DMS53 treated with DMSO at 0.1 percent for 48 hours (cell line): ENCODE data around the gene PPP2R2B.
"Not testable (repeated sequence)": the region's sequence is repeated elsewhere in the genome, so short reads cannot be mapped to it uniquely, and the experiment has no call there.

Experiments
- DNase-seq: peaks from one replicate; lab custom pipeline; 2025; ENCODE audit not compliant: unreplicated experiment; lab: John Stamatoyannopoulos, UW

Gene PPP2R2B

DNA sequence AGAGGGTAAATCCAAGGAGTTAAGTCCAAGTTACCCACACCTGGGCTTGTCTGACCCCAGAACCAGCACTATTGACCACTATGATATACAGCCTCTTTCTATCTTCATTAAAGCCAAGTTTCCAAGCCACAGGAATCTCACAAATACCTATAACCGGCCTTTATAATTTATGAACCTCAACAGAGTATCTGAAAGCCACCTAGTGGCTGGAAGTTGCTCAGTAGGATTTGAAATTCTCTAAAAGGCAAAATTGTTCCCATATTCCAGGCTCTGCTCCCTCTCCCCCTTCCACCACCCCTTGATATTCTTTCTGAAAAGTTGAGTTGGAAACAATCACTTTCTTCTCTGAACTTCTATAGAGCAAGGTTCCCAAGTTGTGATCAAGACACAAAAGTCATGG, 256.2 kb downstream of the PPP2R2B start:
- DNase-seq = peak; percentile 27

DNA sequence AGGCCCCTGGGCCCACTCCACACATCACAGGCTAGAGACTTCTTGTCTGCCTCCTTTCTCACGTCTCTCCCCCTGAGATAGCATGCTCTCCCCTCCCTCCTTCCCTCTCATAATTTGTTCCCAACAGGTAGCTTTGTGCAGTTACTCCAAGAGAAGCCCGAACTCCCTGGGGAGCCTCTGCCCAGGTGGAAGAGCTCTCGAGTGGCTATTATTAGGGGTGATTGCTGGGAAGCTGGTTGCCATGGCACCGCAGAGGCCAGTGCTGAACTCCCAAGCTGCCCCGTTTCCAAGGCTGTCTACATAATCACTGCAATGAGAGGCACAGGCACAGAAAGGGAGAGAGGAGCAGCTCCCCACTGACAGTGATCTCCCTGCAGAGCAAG, 257.9 kb downstream of the PPP2R2B start:
- no peak for DNase-seq

DNA sequence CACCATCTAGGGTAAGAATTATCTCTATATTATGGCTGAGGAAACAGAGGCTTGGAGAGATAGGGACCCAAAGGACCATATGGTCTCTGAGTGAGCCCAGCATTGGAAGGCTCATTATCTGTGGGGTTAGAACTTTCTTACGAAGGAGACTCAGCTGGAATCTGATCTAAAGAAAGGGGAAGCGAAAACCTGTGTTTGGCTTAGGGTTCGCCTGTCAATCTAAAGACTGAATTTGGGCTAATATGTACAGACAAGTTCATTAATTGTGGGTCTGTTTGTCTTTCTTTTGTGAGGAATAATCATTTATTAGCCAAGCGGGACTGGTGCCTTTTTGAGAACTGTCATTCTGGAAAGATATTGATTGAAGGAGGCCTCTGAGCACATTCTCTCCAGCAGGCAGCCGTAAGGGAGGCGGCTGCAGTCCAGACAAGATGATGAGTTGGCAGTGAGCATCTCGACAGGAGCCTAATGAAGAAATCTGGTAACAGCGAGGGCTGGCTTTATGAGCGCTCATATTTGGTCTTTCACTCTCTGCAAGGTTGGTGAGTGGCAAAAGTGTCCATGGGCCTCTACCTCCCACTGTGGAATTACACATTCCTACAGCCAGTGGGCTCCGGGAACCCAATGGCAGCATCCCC, 258.4 kb downstream of the PPP2R2B start:
- no peak for DNase-seq

DNA sequence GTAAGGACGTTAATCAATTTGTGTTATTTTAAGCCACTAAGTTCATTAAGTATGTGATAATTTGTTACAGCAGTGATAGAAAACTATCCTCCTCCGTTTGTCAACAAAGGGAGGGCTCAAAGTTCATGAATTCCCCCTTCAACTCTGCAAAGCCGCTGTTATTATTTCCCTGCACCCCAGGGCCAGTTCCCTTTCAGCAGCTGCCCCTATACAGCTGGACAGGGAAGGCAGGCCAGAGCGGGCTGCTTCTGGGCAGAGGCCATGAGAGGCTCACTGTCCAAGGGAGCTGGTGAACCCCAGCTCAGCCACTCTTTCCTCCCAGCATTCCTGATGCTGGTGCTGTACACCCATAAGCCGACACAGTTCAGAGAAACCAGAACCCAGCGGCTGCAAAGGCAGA, 260.1 kb downstream of the PPP2R2B start:
- DNase-seq = no peak

DNA sequence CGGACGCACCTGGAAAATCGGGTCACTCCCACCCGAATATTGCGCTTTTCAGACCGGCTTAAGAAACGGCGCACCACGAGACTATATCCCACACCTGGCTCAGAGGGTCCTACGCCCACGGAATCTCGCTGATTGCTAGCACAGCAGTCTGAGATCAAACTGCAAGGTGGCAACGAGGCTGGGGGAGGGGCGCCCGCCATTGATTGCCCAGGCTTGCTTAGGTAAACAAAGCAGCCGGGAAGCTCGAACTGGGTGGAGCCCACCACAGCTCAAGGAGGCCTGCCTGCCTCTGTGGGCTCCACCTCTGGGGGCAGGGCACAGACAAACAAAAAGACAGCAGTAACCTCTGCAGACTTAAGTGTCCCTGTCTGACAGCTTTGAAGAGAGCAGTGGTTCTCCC, 268.8 kb downstream of the PPP2R2B start:
- DNase-seq = not testable (repeated sequence)

DNA sequence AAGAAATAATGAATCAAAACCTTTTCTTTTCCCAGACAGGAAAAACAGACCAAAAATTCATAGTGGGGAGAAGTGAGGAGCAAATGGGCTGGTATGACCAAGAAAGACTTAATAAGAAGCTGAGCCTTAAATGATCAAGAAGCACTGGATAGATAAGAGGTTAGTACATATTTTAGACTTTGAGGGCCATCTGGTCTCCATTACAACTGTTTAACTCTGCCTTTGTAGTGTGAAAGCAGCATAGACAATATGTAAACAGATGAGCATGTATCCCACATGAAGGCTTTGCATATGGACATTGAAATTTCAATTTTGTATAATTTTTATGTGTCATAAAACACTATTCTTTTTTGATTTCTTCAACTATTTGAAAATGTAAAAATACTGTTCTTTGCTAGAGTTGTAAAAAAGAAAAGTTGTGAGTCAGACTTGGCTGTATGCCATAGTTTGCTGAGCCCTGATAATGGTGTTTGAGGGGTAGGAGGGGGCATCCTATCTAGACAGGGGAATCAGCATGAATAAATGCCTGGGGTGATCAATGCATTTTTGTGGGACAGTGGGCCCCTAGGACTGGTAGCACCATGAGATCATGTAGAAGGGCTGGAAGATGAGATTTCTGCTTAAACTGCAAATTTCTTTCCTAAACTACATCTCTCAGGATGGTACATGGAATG, 270.8 kb downstream of the PPP2R2B start:
- no peak for DNase-seq

DNA sequence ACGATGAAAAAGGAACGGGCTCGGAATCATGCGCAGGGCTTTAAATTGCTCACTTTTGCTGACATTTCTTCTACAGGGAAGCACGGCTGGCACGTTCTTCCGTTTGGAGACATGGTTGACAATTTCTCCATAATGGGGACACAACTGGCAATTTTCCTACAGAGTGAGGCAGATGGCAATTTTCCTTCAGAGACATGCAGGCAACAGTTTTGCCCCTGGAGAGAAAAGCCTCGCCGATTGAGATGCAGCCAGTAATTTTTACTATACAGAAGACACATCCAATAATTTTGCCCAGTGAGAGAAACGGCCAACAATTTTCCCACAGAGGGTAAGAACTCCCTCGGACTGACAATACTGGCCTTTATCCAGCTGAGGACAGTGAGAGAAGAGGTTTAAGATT, 271.7 kb downstream of the PPP2R2B start:
- DNase-seq = no peak

DNA sequence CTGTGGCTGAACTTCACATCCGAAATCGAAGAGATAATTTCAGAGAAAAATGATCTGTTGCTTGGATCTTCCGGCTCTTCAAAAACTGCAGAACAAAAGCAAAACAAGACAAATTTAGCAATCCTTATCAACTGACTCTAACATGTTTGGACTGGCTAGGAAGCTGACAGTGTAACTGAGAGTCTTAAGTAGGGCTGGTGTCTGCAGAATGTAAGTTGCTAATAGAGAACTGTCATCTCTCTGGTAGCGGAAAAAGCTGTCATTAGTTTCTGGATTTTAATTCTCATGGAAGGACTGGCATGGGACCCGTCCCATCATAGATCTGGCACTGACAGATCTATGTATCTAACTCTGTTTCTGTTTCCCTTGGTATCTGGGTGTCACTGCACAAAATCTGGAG, 278.2 kb downstream of the PPP2R2B start:
- DNase-seq = no peak

DNA sequence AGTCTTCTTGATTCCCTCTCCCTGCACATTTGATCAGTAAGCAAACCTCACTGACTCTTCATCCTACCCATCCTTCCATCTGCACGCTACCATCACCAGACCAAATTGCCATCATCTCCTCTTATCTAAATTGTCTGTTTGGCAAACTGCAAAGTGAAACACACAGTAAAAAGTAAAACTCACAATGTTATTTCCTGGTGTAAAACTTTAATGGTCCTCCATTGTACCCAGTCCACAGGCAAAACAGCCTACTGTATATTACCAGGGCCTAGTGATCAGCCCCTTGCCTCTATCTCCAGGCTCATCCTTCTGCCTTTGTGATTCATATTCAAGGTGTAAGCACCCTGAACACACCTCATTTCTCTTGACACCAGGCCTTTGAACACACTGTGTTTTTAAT, 279.3 kb downstream of the PPP2R2B start:
- no peak for DNase-seq

DNA sequence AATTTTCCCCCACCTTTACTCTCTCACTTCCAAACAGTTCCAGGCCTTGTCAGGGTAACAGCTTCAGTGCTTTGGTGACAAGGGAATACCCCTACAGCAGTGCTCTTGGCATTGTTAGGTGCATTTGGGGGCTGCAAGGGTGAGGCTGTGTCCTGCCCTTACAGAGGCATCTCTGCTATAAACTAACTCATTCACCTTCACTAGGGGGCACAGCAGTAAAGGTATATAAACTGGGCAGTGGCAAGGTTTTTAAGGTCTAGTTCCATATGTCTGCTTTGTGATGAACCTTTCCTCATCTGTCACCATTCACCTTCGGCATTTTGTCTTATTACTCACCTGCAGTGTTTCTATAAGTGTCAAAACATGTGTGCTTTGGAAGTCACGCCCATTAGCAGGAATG, 283.5 kb downstream of the PPP2R2B start:
- DNase-seq = no peak

DNA sequence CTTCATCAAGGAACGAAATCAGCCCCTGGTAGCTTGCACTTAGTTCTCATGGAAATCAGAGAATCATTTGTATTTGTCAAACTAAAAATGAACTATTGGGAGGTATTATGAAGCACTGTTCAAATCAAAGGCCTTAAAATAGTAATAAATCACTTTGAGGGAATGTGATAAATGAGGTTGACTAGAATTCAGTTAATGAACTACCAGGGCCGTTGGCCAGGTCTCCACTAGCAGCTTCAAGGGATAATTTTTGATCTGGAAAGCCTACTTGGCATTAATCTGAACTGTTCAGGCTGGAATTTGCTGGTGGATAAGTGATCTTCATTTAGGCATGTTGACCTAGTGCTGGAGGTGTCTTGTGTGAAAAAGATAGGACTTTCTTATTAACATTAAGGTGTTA, 286.2 kb downstream of the PPP2R2B start:
- DNase-seq = no peak

DNA sequence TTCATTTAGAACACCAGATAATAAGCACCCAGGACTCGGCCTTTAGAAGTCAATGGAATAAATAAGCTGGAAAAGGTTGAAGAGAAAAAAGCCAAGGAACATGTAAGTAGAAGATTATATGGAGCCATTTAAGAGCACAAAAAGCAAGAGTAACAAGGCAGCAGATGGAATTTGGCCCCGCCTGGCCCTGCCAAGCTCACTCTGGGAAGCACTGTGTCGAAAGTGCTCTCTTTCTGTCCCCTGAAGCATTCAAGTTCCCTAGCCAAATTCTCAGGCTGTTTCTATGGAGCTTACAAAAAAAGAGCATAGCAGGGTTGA, 289.6 kb downstream of the PPP2R2B start:
- DNase-seq = no peak

DNA sequence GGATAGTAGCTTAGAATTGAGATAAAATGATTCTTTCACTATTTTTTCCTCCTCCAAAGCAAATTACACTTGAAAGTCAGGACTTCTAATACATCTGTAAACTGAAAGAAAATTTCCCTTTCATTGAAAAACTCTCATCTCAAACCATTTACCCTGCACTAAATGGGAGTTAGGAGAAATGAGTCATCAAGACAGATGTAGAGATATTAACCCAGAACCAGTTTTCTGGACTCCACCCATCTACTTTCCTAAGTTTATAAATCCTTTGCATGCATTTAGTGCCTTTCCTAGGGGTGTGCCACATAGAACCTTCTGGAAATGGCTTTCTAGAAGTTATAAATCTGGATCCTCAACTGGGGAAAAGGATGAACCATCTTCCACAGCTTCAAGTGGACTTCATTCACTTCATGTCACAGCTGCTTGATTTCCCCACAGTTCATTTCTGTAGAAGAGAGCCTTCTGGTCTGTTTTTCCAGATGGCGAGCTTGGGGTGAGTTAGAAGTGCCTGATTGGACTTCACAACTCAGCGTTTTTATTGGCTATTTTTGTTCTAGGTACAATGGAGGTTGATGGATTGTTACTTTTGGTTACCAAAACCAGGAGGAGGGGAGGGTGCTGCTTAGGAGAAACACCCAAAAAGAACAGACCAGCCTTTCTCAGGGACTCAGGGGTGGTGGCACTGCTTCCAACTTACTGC, 290.1 kb downstream of the PPP2R2B start:
- DNase-seq = no peak

DNA sequence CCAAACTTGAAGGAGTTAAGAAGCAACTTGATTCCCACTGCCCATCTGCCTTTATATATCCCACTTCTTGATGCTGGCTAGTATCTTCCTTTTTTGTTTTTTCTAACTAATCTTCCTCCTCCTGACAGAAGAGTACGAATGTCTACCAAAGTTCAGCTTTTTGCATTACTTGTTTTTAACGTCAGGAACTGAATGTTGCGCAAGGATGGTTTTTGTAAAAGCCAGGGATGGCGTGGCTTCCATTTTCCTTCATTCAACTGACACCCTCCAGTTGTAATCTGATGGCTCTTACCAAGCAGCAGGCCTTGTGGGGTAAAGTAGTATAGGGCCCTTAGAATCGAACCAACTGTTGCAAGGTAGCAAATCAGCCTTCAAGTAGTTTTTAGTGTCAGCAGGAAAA, 291.8 kb downstream of the PPP2R2B start:
- no peak for DNase-seq

DNA sequence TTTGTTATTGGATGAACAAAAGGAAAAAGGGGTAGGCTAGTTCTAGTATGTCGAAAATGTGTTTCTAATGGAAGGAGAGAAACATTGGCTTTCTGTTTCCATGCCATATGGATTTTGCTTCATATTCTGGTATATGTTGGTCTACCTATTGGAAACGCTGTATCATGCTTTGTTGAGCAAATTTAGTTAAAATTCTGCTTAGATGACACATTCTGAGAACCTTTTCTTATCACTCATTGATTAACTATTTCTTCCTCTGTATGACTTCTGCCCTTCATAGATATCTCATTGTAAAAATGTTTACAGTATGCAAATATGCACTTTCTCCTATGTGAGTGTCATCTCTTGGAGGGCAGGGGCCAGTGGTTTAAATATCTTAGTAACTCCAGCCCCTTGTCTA, 293.8 kb downstream of the PPP2R2B start:
- no peak for DNase-seq

DNA sequence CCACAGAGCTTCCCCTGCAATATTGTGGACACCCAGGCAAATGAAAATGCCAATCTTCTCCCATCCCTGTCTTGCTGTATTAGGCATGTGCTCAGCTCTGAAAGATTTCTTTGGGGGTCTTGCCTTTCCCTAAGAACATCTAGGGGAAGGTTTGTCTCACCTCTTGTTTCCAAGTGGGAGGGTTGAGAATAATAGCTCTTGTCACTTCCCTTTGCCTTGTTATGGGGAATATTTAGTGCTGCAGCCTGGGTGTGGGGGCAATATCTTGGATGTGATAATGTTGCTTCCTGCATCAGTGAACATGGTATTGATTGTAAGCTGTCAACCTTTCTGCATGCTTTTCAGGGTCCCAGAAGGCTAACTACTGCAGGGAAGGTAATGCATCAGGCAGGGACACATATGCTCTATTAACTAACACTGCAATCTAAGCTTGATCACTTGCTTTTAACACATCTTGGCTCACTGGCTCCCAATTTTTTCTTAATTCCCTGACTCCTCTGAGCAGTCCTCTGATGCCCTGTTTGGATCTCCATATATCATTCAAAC, 296.4 kb downstream of the PPP2R2B start:
- DNase-seq = no peak

DNA sequence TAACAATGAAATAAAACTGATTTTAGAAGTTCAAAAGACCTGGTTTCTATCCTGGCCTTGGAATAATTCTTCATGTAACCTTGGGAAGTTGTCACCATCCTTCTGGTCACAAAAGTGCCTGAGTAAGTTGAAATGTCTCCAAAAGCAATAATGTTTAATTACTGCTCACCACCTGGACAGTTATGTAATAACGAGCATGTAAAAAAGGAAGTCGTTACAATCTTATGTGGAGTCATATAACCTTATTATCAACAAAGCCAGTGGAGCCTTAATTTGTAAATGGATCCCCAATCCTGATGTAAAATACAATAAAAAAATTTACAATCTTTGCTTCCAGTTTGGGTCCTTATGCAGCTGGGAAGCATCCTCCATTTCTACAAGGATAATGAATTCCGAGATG, 298.3 kb downstream of the PPP2R2B start:
- DNase-seq = no peak

DNA sequence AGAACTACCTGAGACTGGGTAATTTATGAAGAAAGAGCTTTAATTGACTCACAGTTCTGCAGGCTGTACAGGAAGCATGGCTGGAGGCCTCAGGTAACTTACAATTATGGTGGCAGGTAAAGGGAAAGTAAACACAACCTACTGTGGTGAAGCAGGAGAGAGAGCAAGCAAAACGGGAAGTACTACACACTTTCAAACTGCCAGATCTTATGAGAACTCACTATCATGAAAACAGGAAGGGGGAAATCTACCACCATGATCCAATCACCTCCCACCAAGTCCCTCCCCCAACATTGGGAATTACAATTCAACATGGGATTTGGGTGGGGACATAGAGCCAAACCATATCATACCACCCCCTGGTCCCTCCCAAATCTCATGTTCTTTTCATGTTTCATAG, 303.8 kb downstream of the PPP2R2B start:
- no peak for DNase-seq

DNA sequence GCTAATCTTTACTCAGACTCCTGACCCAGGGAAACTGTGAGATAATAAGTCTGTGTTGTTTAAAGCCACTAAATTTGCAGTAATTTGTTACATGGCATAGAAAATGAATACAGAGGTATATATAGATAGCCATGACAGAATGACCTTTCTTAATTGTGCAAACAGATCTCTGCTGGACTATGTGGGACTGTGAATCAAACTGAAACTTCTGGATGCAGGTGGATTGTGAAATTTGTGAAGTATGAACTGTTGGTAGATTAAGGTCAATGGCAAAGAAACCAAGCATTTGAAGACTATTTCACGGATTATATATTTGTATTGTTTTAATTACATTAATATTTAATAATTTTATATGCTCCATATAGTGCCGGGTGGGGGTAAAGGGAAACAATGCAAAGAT, 310.4 kb downstream of the PPP2R2B start:
- no peak for DNase-seq

DNA sequence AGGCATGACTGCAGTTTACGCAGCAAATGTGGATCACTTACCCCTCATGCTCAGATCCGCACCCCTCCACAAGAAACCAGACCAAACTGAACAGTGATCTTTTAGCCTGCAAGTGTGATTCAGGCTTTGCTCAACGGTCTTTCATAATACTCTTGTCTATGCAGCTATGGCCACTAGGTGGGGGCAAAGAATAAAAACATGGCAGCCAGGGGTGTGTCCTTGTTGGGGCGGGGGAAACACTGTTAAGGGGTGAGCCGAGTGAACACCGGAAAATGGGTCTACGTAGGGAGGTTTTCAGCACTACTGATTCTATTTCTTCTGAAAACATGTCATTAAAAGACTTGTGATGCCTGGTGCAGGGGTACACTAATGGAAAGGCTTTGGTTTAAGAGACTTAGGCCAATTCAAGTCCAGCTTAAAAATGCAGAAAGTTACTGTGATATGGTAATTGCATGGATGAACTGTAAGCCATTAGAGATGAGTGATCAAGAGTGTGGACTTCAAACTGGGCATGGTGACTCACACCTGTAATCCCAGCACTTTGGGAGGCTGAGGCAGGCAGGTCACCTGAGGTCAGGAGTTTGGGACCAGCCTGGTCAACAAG, 312.7 kb downstream of the PPP2R2B start:
- peak; percentile 73 for DNase-seq

DNA sequence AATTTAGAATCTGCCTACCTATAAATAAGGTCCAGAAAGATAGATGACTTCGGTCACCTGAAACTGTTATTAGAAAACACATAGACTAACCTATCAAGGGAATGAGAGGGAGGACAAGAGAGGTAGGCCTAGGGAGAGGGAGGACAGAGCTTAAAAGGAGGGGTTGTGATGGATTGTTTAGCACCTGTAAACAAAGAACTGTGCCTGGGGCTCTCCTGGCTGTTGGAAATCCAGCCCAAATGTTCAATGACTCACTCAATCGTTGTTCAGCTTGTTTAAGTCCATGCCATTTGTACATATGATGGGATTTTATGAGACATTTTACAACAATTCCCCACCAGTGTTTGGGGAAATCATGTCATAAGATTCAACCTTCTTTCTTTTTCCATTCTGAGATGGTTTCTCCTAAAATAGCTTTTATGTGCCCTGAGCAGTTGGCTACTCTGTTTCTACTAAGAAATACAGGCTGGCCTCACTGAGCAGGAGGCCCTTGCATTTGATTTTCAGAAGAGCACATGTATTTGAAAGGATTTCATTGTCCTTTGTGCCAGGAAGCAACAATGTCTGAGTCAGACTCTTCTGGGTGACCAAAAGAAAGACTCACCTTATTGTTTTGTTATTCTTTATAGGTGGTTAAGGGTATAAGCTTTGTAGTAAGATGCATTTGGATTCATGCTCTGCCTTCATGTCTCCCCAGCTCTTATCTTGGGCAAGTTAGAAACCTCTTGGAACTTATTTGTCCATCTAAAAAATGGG, 314.4 kb downstream of the PPP2R2B start:
- no peak for DNase-seq
